SK-N-SH treated with all-trans-retinoic acid at 6 μM for 48 hours (cell line): ENCODE measurements around the gene SVIL.
"Not testable (repeated sequence)": the region's sequence is repeated elsewhere in the genome, so short reads cannot be mapped to it uniquely, and the experiment has no call there.

Source experiments
- ATAC-seq: fragments of 200-7000 bp; cut with Tn5 transposase; 3 replicates; pipeline ENCODE4 v1.9.1; 2020; ENCODE audit warnings: mild to moderate bottlenecking, moderate library complexity
- CREB5 ChIP-seq: fragments of 250-450 bp; sonication (Bioruptor Pico); IDR thresholded peaks from 2 replicates; pipeline ENCODE4 v1.5.1; 2020; ENCODE audit warnings: low read depth, mild to moderate bottlenecking, moderate library complexity
- ESRRG ChIP-seq: fragments of 250-450 bp; sonication (Bioruptor Pico); IDR thresholded peaks from 2 replicates; pipeline ENCODE4 v1.6.1; 2021; ENCODE audit warnings: mild to moderate bottlenecking
- GLIS3 ChIP-seq: fragments of 250-450 bp; sonication (Bioruptor Pico); IDR thresholded peaks from 2 replicates; pipeline ENCODE4 v1.5.0; 2020; ENCODE audit warnings: mild to moderate bottlenecking, moderate library complexity
- ISL1 ChIP-seq: fragments of 250-450 bp; sonication (Bioruptor Pico); IDR thresholded peaks from 2 replicates; pipeline ENCODE4 v2.1.2; 2022; ENCODE audit warnings: mild to moderate bottlenecking, moderate library complexity
- OSR1 ChIP-seq: fragments of 250-450 bp; sonication (Bioruptor Pico); IDR thresholded peaks from 2 replicates; pipeline ENCODE4 v1.8.0; 2022; ENCODE audit warnings: moderate library complexity, mild to moderate bottlenecking, inconsistent platforms
- PPARA ChIP-seq: fragments of 250-450 bp; sonication (Bioruptor Pico); IDR thresholded peaks from 2 replicates; pipeline ENCODE4 v1.5.0; 2020; ENCODE audit warnings: mild to moderate bottlenecking, borderline replicate concordance
- RARB ChIP-seq: fragments of 250-450 bp; sonication (Bioruptor Pico); IDR thresholded peaks from 2 replicates; pipeline ENCODE4 v1.8.0; 2021; ENCODE audit warnings: mild to moderate bottlenecking, moderate library complexity
- TOX ChIP-seq: fragments of 250-450 bp; sonication (Bioruptor Pico); IDR thresholded peaks from 2 replicates; pipeline ENCODE4 v1.8.0; 2021; ENCODE audit warnings: mild to moderate bottlenecking, moderate library complexity, borderline replicate concordance
- ZC3H10 ChIP-seq: fragments of 250-450 bp; sonication (Bioruptor Pico); IDR thresholded peaks from 2 replicates; pipeline ENCODE4 v1.5.1; 2021; ENCODE audit warnings: mild to moderate bottlenecking, moderate library complexity
- ZFP30 ChIP-seq: fragments of 450-650 bp; formaldehyde crosslinking; IDR thresholded peaks from 2 replicates; pipeline ENCODE4 v1.5.0; 2022; ENCODE audit warnings: mild to moderate bottlenecking, moderate library complexity
- ZNF565 ChIP-seq: fragments of 450-650 bp; formaldehyde crosslinking; conservative IDR thresholded peaks from 2 replicates; pipeline ENCODE4 v1.5.0; 2020; ENCODE audit warnings: low read depth, mild to moderate bottlenecking, moderate library complexity
- ZNF8 ChIP-seq: fragments of 450-650 bp; formaldehyde crosslinking; IDR thresholded peaks from 2 replicates; pipeline ENCODE4 v1.5.0; 2020; ENCODE audit warnings: mild to moderate bottlenecking, moderate library complexity
- TF ChIP-seq, protein P1 (sequence below): fragments of 250-450 bp; sonication (Bioruptor Pico); IDR thresholded peaks from 2 replicates; pipeline ENCODE4 v1.5.0; 2020; ENCODE audit warnings: mild to moderate bottlenecking, moderate library complexity
- TF ChIP-seq, protein P2 (sequence below): fragments of 250-450 bp; sonication (Bioruptor Pico); IDR thresholded peaks from 2 replicates; pipeline ENCODE4 v1.8.0; 2020; ENCODE audit warnings: mild to moderate bottlenecking, moderate library complexity, borderline replicate concordance
- TF ChIP-seq, protein P3 (sequence below): fragments of 250-450 bp; sonication (Bioruptor Pico); IDR thresholded peaks from 2 replicates; pipeline ENCODE4 v1.5.1; 2021; ENCODE audit warnings: mild to moderate bottlenecking, moderate library complexity

Gene SVIL

DNA sequence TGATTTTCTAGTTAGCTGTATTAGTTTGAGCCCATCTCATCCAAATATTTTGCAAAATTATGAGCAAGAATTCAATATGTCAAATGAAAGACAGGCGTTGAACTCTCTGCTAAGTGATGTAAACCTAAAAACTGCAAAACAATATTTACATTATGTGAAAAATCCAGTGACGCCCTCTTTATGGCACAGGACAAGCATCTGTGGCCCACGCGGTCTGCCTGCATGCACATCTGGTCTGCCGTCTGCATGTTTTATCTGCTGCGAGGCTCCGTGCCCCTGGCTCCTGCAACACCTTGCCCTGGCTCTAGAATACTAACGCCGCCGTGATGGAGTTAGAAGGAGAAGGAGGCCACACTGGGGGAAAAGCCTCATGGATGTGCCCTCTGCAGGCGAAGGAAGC, 142.0 kb downstream of the SVIL start (continued):
- TF ChIP-seq, protein P1, sequence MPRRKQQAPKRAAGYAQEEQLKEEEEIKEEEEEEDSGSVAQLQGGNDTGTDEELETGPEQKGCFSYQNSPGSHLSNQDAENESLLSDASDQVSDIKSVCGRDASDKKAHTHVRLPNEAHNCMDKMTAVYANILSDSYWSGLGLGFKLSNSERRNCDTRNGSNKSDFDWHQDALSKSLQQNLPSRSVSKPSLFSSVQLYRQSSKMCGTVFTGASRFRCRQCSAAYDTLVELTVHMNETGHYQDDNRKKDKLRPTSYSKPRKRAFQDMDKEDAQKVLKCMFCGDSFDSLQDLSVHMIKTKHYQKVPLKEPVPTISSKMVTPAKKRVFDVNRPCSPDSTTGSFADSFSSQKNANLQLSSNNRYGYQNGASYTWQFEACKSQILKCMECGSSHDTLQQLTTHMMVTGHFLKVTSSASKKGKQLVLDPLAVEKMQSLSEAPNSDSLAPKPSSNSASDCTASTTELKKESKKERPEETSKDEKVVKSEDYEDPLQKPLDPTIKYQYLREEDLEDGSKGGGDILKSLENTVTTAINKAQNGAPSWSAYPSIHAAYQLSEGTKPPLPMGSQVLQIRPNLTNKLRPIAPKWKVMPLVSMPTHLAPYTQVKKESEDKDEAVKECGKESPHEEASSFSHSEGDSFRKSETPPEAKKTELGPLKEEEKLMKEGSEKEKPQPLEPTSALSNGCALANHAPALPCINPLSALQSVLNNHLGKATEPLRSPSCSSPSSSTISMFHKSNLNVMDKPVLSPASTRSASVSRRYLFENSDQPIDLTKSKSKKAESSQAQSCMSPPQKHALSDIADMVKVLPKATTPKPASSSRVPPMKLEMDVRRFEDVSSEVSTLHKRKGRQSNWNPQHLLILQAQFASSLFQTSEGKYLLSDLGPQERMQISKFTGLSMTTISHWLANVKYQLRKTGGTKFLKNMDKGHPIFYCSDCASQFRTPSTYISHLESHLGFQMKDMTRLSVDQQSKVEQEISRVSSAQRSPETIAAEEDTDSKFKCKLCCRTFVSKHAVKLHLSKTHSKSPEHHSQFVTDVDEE (CRISPR knock-in tag), result no peak
- no peak for TF ChIP-seq OSR1 (CRISPR knock-in tag)

GRCh38 chr10:29491918-29492317, 142.9 kb downstream of the SVIL start:
- ATAC-seq, result no peak
- TF ChIP-seq, protein P2, sequence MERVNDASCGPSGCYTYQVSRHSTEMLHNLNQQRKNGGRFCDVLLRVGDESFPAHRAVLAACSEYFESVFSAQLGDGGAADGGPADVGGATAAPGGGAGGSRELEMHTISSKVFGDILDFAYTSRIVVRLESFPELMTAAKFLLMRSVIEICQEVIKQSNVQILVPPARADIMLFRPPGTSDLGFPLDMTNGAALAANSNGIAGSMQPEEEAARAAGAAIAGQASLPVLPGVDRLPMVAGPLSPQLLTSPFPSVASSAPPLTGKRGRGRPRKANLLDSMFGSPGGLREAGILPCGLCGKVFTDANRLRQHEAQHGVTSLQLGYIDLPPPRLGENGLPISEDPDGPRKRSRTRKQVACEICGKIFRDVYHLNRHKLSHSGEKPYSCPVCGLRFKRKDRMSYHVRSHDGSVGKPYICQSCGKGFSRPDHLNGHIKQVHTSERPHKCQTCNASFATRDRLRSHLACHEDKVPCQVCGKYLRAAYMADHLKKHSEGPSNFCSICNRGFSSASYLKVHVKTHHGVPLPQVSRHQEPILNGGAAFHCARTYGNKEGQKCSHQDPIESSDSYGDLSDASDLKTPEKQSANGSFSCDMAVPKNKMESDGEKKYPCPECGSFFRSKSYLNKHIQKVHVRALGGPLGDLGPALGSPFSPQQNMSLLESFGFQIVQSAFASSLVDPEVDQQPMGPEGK (CRISPR knock-in tag), result no peak
- TF ChIP-seq CREB5 (CRISPR knock-in tag) (no peak), PPARA (CRISPR knock-in tag) (no peak), RARB (CRISPR knock-in tag) (no peak), ZFP30 (CRISPR knock-in tag) (no peak), ZC3H10 (CRISPR knock-in tag) (no peak), ZNF8 (CRISPR knock-in tag) (no peak)

DNA sequence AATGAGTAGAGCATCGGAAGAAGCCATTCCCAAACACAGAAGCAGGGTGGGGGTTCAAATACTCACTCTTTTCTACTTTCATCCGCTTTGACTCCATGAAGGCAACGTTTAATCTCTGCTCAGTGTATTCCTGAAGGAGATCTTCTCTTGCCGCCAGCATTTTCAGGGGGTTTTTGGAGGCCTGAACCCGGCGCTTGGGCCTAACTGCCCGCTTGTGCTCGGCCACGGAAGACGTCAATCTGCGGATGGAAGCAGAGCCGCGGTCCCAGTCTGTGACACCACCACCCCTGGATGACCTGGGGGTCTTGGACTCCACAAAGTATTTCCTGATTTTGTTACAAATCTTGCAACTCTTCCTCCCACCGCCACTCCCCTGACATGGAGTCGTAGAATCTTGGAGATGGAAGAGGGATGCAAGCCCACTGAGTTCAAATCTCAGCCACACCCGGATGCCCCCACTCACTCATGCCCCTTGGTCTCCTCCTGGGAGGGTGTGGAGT, 143.9 kb downstream of the SVIL start:
- not testable (repeated sequence) for ATAC-seq

DNA sequence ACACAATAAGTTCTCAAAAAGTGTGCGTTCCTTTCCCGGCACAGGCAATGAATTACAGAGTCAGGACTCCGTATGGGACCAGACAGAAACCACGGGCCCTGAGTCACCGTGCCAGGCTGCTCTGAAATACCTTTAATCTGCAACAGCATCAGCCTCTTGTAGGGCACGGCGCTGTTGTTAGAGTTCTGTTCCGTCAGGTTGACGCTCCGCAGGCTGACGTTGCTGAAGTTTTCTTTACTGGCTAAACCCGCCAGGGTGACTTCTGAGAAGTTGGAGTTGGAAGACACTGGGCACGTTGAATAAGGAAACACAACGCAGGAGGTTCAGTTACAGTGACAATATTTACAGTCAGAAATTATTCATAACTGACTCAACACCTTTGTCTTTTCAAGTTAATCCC, 146.3 kb downstream of the SVIL start:
- ATAC-seq, result peak; percentile 12; the same call in 1 of the 3 replicates

GRCh38 chr10:29487884-29488266, 146.9 kb downstream of the SVIL start:
- peak; percentile 63 for ATAC-seq

DNA sequence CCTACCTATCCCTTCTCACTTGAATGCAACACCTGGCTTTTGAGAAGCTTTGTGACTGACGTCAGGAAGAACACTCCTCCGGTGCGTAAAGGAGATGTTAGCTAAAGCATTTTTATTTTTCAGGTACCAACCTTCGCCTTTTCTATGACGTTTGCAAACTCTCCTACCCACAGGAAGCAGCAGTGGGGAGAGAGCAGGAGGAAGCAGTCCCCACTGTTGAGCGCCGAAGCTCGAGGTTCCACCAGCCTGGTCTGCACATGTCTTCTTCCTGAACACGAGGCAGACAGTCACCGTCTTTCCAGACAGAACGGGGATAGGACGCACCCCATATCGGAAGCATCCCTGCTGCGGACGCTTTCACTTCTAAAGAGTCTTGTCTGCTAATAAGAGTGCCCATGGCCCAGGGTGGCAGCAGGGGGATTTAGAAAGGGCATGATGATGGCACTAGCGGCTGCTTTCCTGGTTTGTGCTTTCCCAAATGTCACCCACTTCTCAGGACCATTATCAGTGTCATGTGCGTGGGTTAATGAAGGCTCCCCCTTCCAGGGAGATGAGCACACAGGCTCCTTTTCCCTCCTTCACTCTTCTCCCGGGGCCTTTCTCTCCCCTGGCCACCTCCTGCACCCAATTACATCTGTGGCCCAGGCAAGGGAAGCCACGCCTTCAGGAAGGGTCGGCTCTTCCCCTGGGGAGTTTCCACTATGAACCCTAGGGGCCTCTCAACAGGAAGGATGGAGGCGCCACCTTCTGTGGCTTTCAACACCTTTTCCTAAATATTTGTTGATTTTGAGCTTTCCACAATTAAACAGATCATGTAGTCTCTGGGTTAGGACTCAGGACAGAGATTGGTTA, 147.5 kb downstream of the SVIL start:
- not testable (repeated sequence) for ATAC-seq

DNA sequence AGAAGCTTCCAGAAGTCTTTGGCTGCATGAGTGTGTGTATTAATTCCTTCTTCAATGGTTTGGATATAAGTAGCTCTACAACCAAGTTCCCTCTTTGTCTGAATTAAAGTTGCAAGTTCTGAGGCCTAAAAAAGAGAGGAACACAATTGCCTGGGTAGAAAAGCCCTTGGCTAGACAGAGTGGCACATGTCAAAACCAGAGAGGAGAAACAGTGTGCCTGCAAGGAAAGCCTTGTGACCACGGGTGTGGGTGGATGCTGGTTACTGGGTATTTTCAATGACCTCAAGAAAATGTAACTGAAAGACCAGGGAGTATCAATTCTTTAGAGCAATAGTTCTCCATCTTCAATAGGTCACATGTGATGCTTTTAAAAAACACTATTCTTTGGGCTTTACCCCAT, 148.3 kb downstream of the SVIL start:
- no peak for ATAC-seq
- TF ChIP-seq TOX (CRISPR knock-in tag) (no peak), ISL1 (CRISPR knock-in tag) (no peak), ESRRG (CRISPR knock-in tag) (no peak), PPARA (CRISPR knock-in tag) (no peak), ZC3H10 (CRISPR knock-in tag) (no peak), ZNF565 (CRISPR knock-in tag) (no peak), CREB5 (CRISPR knock-in tag) (no peak), GLIS3 (CRISPR knock-in tag) (no peak)
- TF ChIP-seq, protein P1 (CRISPR knock-in tag), result no peak
- TF ChIP-seq, protein P2 (CRISPR knock-in tag), result no peak
- TF ChIP-seq, protein P3, sequence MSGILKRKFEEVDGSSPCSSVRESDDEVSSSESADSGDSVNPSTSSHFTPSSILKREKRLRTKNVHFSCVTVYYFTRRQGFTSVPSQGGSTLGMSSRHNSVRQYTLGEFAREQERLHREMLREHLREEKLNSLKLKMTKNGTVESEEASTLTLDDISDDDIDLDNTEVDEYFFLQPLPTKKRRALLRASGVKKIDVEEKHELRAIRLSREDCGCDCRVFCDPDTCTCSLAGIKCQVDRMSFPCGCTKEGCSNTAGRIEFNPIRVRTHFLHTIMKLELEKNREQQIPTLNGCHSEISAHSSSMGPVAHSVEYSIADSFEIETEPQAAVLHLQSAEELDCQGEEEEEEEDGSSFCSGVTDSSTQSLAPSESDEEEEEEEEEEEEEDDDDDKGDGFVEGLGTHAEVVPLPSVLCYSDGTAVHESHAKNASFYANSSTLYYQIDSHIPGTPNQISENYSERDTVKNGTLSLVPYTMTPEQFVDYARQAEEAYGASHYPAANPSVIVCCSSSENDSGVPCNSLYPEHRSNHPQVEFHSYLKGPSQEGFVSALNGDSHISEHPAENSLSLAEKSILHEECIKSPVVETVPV (CRISPR knock-in tag), result no peak
